SK-N-SH (cell line): Measurements from ENCODE around the gene FFAR3.

Experiments used
- CTCF ChIP-seq: fragments of 200-600 bp; sonication (generic); IDR thresholded peaks from 2 replicates; pipeline ENCODE4 v1.6.1; 2017; ENCODE audit warnings: antibody characterized with exemption, mild to moderate bottlenecking, moderate library complexity
- EP300 ChIP-seq, 2 experiments: IDR thresholded peaks; 2 replicates each; pipeline versions ENCODE4 v1.4.0 to v1.6.1; 2012; ENCODE audit warnings: borderline replicate concordance in 1 of 2, low read depth in 1 of 2, low read length in 1 of 2
- GABPA ChIP-seq: IDR thresholded peaks from 2 replicates; pipeline ENCODE4 v1.4.0; 2012; ENCODE audit warnings: low read depth, mild to moderate bottlenecking
- MAX ChIP-seq: IDR thresholded peaks from 2 replicates; pipeline ENCODE4 v1.4.0; 2012; ENCODE audit warnings: low read depth
- SIN3A ChIP-seq: IDR thresholded peaks from 2 replicates; pipeline ENCODE4 v1.6.1; 2012; ENCODE audit warnings: low read depth, mild to moderate bottlenecking, low read length, moderate library complexity, borderline replicate concordance
- TAF1 ChIP-seq: IDR thresholded peaks from 2 replicates; pipeline ENCODE4 v1.6.1; 2012; ENCODE audit warnings: low read depth, mild to moderate bottlenecking, low read length, moderate library complexity, borderline replicate concordance

GRCh38 chr19:35329323-35329722, 28.9 kb upstream of the FFAR3 start:
- TF ChIP-seq MAX (no peak), SIN3A (no peak), GABPA (no peak), CTCF (no peak), EP300 (IDR thresholded peaks at IDR 0.05; ENCODE audit: borderline replicate concordance in 1 of 2, low read depth in 1 of 2, low read length in 1 of 2) (no peak), TAF1 (no peak)
